WTC11 (cell line): ENCODE measurements around the gene SURF2. TPM values are rescaled to one million over a fixed set of nuclear protein-coding genes. Genes with fewer than 3 reads are reported as not detected.

ENCODE experiments used
- CDX4 ChIP-seq: fragments of 250-450 bp; sonication (Bioruptor Pico); IDR thresholded peaks from 2 replicates; pipeline ENCODE4 v1.9.0; 2021; ENCODE audit warnings: moderate library complexity, mild to moderate bottlenecking, inconsistent platforms, borderline replicate concordance
- EMX1 ChIP-seq: fragments of 250-450 bp; sonication (Bioruptor Pico); IDR thresholded peaks from 2 replicates; pipeline ENCODE4 v1.8.0; 2021; ENCODE audit warnings: mild to moderate bottlenecking
- ESRRA ChIP-seq: sonication (generic); formaldehyde crosslinking; IDR thresholded peaks from 2 replicates; pipeline ENCODE4 v1.8.1; 2022; ENCODE audit warnings: mild to moderate bottlenecking, missing genetic modification reagents, borderline replicate concordance
- ETV6 ChIP-seq: sonication (generic); formaldehyde crosslinking; IDR thresholded peaks from 2 replicates; pipeline ENCODE4 v1.8.1; 2022; ENCODE audit warnings: mild to moderate bottlenecking, missing genetic modification reagents
- MAX ChIP-seq: sonication (generic); formaldehyde crosslinking; IDR thresholded peaks from 2 replicates; pipeline ENCODE4 v1.8.0; 2022; ENCODE audit warnings: mild to moderate bottlenecking, missing genetic modification reagents
- NFATC4 ChIP-seq: fragments of 250-450 bp; sonication (Bioruptor Pico); IDR thresholded peaks from 2 replicates; pipeline ENCODE4 v1.9.0; 2021; ENCODE audit warnings: mild to moderate bottlenecking
- NFE2L1 ChIP-seq: sonication (generic); formaldehyde crosslinking; IDR thresholded peaks from 2 replicates; pipeline ENCODE4 v1.8.1; 2023; ENCODE audit warnings: missing genetic modification reagents
- NR1H2 ChIP-seq: sonication (generic); formaldehyde crosslinking; IDR thresholded peaks from 2 replicates; pipeline ENCODE4 v1.9.0; 2021; ENCODE audit warnings: mild to moderate bottlenecking, moderate library complexity, missing genetic modification reagents
- PRRX2 ChIP-seq: fragments of 250-450 bp; sonication (Bioruptor Pico); IDR thresholded peaks from 2 replicates; pipeline ENCODE4 v1.8.0; 2021; ENCODE audit warnings: mild to moderate bottlenecking
- SMAD4 ChIP-seq: sonication (generic); formaldehyde crosslinking; IDR thresholded peaks from 2 replicates; pipeline ENCODE4 v1.8.0; 2022; ENCODE audit warnings: mild to moderate bottlenecking, missing genetic modification reagents
- ZBTB43 ChIP-seq: sonication (generic); formaldehyde crosslinking; IDR thresholded peaks from 2 replicates; pipeline ENCODE4 v1.8.1; 2023; ENCODE audit warnings: mild to moderate bottlenecking, missing genetic modification reagents
- ZNF138 ChIP-seq: sonication (generic); formaldehyde crosslinking; conservative IDR thresholded peaks from 2 replicates; pipeline ENCODE4 v1.8.1; 2022; ENCODE audit warnings: mild to moderate bottlenecking, moderate library complexity, missing genetic modification reagents
- ZNF232 ChIP-seq: sonication (generic); formaldehyde crosslinking; IDR thresholded peaks from 2 replicates; pipeline ENCODE4 v1.8.0; 2022; ENCODE audit warnings: mild to moderate bottlenecking, missing genetic modification reagents
- ZNF317 ChIP-seq: sonication (generic); formaldehyde crosslinking; IDR thresholded peaks from 2 replicates; pipeline ENCODE4 v1.8.1; 2023; ENCODE audit warnings: low read depth, mild to moderate bottlenecking, moderate library complexity, missing genetic modification reagents, borderline replicate concordance
- ZSCAN18 ChIP-seq: fragments of 250-450 bp; sonication (Bioruptor Pico); IDR thresholded peaks from 2 replicates; pipeline ENCODE4 v2.1.2; 2022; ENCODE audit warnings: mild to moderate bottlenecking, moderate library complexity
- total RNA-seq: library from RNA; stranded (reverse); gene quantifications from 3 replicates; pipeline ENCODE4 v1.2.3, GENCODE V29; 2021
- TF ChIP-seq, protein P1 (sequence below): sonication (generic); formaldehyde crosslinking; IDR thresholded peaks from 2 replicates; pipeline ENCODE4 v1.8.0; 2023; ENCODE audit warnings: mild to moderate bottlenecking, missing genetic modification reagents
- TF ChIP-seq, protein P2 (sequence below): sonication (generic); formaldehyde crosslinking; conservative IDR thresholded peaks from 2 replicates; pipeline ENCODE4 v1.8.1; 2022; ENCODE audit warnings: mild to moderate bottlenecking, missing genetic modification reagents
- TF ChIP-seq, protein P3 (sequence below): sonication (generic); formaldehyde crosslinking; IDR thresholded peaks from 2 replicates; pipeline ENCODE4 v1.8.1; 2023; ENCODE audit warnings: mild to moderate bottlenecking, missing genetic modification reagents, borderline replicate concordance
- TF ChIP-seq, protein P4 (sequence below): sonication (generic); formaldehyde crosslinking; IDR thresholded peaks from 2 replicates; pipeline ENCODE4 v1.8.0; 2023; ENCODE audit warnings: missing genetic modification reagents, mild to moderate bottlenecking, borderline replicate concordance

Gene SURF2
- total RNA-seq, 1 experiment from 2014 or later: 33.3 TPM

DNA sequence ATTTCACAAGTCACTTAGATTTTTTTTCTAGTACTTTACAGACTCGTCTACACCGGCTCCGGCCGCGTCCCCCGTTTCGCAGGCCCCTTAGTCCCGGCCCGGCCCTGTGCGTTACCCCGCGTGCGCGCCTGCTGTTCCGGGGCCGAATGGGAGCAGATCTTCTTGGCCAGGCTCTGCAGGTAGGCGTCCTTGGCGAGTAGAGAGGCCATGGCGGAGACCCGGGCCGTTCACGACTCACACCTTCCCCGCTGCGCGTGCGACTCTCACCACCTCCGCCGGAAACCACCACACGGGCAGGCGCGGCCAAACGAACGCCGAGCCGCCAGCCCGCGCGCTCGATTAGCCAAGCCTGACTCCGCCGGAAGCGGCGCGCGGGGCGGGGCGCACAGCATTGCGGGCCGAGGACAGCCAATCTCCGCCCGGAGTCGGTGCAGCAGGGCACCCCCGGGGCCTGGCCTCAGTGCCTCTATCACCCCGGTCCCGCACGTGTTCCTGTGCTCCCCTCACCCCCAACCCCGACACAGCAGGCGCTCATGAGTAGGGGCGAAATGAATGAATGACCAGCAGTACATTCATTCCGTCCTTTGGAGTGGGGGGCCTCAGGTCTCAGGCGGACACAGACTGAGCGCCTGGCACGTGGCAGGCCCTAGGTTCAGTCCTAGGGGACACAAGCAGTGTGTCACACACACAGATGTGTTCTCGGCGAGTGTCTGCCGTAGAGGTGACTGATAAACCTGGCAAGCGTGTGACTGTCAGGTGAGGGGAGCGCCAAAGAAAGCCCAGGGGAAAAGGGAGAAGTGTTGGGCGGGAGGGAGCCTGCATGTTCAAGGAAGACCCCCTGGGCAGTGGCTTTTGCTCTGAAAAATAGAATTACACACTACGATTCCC, 20.2 kb upstream of the SURF2 start, which contains the start of gene SURF6 (continued):
- TF ChIP-seq CDX4 (CRISPR knock-in tag) (no peak), ZBTB43 (CRISPR knock-in tag) (peak; percentile 98), ZNF317 (no peak), ZNF138 (CRISPR knock-in tag) (peak; percentile 94; the same call in 1 of the 2 replicates), ETV6 (CRISPR knock-in tag) (peak; percentile 97), NFE2L1 (peak; percentile 70; the same call in 1 of the 2 replicates), ESRRA (peak; percentile 91; the same call in 1 of the 2 replicates), NR1H2 (CRISPR knock-in tag) (no peak), ZSCAN18 (no peak), MAX (CRISPR knock-in tag) (peak; percentile 98), EMX1 (CRISPR knock-in tag) (peak; percentile 41; the same call in 1 of the 2 replicates), PRRX2 (CRISPR knock-in tag) (no peak), ZNF232 (CRISPR knock-in tag) (peak; percentile 80; the same call in 1 of the 2 replicates), NFATC4 (CRISPR knock-in tag) (no peak; the same call in 1 of the 2 replicates), SMAD4 (CRISPR knock-in tag) (0 out of 2 replicates have a peak, but pooled peaks have one; percentile 11)
- TF ChIP-seq, protein P1, sequence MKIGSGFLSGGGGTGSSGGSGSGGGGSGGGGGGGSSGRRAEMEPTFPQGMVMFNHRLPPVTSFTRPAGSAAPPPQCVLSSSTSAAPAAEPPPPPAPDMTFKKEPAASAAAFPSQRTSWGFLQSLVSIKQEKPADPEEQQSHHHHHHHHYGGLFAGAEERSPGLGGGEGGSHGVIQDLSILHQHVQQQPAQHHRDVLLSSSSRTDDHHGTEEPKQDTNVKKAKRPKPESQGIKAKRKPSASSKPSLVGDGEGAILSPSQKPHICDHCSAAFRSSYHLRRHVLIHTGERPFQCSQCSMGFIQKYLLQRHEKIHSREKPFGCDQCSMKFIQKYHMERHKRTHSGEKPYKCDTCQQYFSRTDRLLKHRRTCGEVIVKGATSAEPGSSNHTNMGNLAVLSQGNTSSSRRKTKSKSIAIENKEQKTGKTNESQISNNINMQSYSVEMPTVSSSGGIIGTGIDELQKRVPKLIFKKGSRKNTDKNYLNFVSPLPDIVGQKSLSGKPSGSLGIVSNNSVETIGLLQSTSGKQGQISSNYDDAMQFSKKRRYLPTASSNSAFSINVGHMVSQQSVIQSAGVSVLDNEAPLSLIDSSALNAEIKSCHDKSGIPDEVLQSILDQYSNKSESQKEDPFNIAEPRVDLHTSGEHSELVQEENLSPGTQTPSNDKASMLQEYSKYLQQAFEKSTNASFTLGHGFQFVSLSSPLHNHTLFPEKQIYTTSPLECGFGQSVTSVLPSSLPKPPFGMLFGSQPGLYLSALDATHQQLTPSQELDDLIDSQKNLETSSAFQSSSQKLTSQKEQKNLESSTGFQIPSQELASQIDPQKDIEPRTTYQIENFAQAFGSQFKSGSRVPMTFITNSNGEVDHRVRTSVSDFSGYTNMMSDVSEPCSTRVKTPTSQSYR (CRISPR knock-in tag): 0 out of 2 replicates have a peak, but pooled peaks have one; percentile 70
- TF ChIP-seq, protein P2, sequence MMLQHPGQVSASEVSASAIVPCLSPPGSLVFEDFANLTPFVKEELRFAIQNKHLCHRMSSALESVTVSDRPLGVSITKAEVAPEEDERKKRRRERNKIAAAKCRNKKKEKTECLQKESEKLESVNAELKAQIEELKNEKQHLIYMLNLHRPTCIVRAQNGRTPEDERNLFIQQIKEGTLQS (CRISPR knock-in tag): no peak
- TF ChIP-seq, protein P3, sequence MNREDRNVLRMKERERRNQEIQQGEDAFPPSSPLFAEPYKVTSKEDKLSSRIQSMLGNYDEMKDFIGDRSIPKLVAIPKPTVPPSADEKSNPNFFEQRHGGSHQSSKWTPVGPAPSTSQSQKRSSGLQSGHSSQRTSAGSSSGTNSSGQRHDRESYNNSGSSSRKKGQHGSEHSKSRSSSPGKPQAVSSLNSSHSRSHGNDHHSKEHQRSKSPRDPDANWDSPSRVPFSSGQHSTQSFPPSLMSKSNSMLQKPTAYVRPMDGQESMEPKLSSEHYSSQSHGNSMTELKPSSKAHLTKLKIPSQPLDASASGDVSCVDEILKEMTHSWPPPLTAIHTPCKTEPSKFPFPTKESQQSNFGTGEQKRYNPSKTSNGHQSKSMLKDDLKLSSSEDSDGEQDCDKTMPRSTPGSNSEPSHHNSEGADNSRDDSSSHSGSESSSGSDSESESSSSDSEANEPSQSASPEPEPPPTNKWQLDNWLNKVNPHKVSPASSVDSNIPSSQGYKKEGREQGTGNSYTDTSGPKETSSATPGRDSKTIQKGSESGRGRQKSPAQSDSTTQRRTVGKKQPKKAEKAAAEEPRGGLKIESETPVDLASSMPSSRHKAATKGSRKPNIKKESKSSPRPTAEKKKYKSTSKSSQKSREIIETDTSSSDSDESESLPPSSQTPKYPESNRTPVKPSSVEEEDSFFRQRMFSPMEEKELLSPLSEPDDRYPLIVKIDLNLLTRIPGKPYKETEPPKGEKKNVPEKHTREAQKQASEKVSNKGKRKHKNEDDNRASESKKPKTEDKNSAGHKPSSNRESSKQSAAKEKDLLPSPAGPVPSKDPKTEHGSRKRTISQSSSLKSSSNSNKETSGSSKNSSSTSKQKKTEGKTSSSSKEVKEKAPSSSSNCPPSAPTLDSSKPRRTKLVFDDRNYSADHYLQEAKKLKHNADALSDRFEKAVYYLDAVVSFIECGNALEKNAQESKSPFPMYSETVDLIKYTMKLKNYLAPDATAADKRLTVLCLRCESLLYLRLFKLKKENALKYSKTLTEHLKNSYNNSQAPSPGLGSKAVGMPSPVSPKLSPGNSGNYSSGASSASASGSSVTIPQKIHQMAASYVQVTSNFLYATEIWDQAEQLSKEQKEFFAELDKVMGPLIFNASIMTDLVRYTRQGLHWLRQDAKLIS: peak; percentile 95
- TF ChIP-seq, protein P4, sequence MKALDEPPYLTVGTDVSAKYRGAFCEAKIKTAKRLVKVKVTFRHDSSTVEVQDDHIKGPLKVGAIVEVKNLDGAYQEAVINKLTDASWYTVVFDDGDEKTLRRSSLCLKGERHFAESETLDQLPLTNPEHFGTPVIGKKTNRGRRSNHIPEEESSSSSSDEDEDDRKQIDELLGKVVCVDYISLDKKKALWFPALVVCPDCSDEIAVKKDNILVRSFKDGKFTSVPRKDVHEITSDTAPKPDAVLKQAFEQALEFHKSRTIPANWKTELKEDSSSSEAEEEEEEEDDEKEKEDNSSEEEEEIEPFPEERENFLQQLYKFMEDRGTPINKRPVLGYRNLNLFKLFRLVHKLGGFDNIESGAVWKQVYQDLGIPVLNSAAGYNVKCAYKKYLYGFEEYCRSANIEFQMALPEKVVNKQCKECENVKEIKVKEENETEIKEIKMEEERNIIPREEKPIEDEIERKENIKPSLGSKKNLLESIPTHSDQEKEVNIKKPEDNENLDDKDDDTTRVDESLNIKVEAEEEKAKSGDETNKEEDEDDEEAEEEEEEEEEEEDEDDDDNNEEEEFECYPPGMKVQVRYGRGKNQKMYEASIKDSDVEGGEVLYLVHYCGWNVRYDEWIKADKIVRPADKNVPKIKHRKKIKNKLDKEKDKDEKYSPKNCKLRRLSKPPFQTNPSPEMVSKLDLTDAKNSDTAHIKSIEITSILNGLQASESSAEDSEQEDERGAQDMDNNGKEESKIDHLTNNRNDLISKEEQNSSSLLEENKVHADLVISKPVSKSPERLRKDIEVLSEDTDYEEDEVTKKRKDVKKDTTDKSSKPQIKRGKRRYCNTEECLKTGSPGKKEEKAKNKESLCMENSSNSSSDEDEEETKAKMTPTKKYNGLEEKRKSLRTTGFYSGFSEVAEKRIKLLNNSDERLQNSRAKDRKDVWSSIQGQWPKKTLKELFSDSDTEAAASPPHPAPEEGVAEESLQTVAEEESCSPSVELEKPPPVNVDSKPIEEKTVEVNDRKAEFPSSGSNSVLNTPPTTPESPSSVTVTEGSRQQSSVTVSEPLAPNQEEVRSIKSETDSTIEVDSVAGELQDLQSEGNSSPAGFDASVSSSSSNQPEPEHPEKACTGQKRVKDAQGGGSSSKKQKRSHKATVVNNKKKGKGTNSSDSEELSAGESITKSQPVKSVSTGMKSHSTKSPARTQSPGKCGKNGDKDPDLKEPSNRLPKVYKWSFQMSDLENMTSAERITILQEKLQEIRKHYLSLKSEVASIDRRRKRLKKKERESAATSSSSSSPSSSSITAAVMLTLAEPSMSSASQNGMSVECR (CRISPR knock-in tag): peak; percentile 89
